KMS-11 (cell line): ENCODE results near the gene ARMC2.

Source experiments
- H2AFZ ChIP-seq: fragments of 200-600 bp; sonication (generic); 2 replicates; pipeline ENCODE4 v1.6.1; 2016; ENCODE audit warnings: antibody characterized with exemption, mixed run types, low read depth
- H3K27ac ChIP-seq: fragments of 200-600 bp; sonication (generic); 2 replicates; pipeline ENCODE4 v1.6.1; 2016; ENCODE audit warnings: mild to moderate bottlenecking, mixed run types
- H3K27me3 ChIP-seq: fragments of 200-600 bp; sonication (generic); 2 replicates; pipeline ENCODE4 v1.6.1; 2017; ENCODE audit warnings: mild to moderate bottlenecking, low read depth, mixed run types, moderate library complexity; ENCODE audit not compliant: insufficient read depth
- H3K36me3 ChIP-seq: fragments of 200-600 bp; sonication (generic); 2 replicates; pipeline ENCODE4 v1.6.1; 2017; ENCODE audit warnings: mild to moderate bottlenecking, mixed run types; ENCODE audit not compliant: insufficient read depth
- H3K4me1 ChIP-seq: fragments of 200-600 bp; sonication (generic); 2 replicates; pipeline ENCODE4 v1.6.1; 2016; ENCODE audit warnings: mild to moderate bottlenecking, low read depth, mixed run types; ENCODE audit not compliant: poor library complexity, severe bottlenecking
- H3K4me2 ChIP-seq: fragments of 200-600 bp; sonication (generic); 2 replicates; pipeline ENCODE4 v1.7.0; 2016; ENCODE audit warnings: mild to moderate bottlenecking, mixed run types
- H3K4me3 ChIP-seq: fragments of 200-600 bp; sonication (generic); IDR thresholded peaks from 2 replicates; pipeline ENCODE4 v1.6.1; 2017; ENCODE audit warnings: low read depth, low read length, mixed read lengths; ENCODE audit not compliant: insufficient read depth
- H3K79me2 ChIP-seq: fragments of 200-600 bp; sonication (generic); 2 replicates; pipeline ENCODE4 v1.6.1; 2016; ENCODE audit warnings: low read depth, mixed run types; ENCODE audit not compliant: insufficient read depth
- H3K9ac ChIP-seq: fragments of 200-600 bp; sonication (generic); 2 replicates; pipeline ENCODE4 v1.6.1; 2016; ENCODE audit warnings: mild to moderate bottlenecking, mixed run types
- H4K20me1 ChIP-seq: fragments of 200-600 bp; sonication (generic); 2 replicates; pipeline ENCODE4 v1.6.1; 2016; ENCODE audit warnings: mild to moderate bottlenecking, mixed run types; ENCODE audit not compliant: insufficient read depth
- CTCF ChIP-seq: fragments of 200-600 bp; sonication (generic); conservative IDR thresholded peaks from 2 replicates; pipeline ENCODE4 v1.6.1; 2017; ENCODE audit warnings: low read depth, mild to moderate bottlenecking, antibody characterized with exemption, low read length, moderate library complexity, mixed read lengths

The ARMC2 gene

GRCh38 chr6:108941281-108941680 is 93.1 kb downstream of the ARMC2 start:
- Histone ChIP-seq H2AFZ (no peak overlapping the region), H3K27me3 (no peaks in the 10 kb centered on the region), H3K4me1 (peaks cover 4% of the 10 kb centered on the region), H4K20me1 (no peaks in the 10 kb centered on the region), H3K9ac (no peak overlapping the region), H3K4me3 (no peak overlapping the region), H3K4me2 (no peak overlapping the region), H3K36me3 (no peaks in the 10 kb centered on the region), H3K79me2 (no peaks in the 10 kb centered on the region), H3K27ac (no peak overlapping the region)
- TF ChIP-seq CTCF, result no peak

- Histone ChIP-seq H3K4me2 (no peak overlapping the region), H3K9ac (no peak overlapping the region), H4K20me1 (no peaks in the 10 kb centered on the region), H2AFZ (no peak overlapping the region), H3K4me1 (peaks cover 7% of the 10 kb centered on the region), H3K27me3 (no peaks in the 10 kb centered on the region), H3K27ac (no peak overlapping the region), H3K36me3 (no peaks in the 10 kb centered on the region), H3K79me2 (no peaks in the 10 kb centered on the region), H3K4me3 (no peak overlapping the region)
- TF ChIP-seq CTCF, result no peak
These were observed 93.6 kb downstream of the ARMC2 start for GRCh38 chr6:108941859-108942258.

- no peak overlapping the region for H3K9ac ChIP-seq
- no peaks in the 10 kb centered on the region for H3K27me3 ChIP-seq
- no peak overlapping the region for H3K4me3 ChIP-seq
- H2AFZ ChIP-seq, result no peak overlapping the region
- H4K20me1 ChIP-seq, result no peaks in the 10 kb centered on the region
- no peak overlapping the region for H3K27ac ChIP-seq
- H3K4me2 ChIP-seq, result no peak overlapping the region
- no peak for TF ChIP-seq CTCF
- no peaks in the 10 kb centered on the region for H3K36me3 ChIP-seq
- H3K4me1 ChIP-seq, result peaks cover 7% of the 10 kb centered on the region
- no peaks in the 10 kb centered on the region for H3K79me2 ChIP-seq
These were observed 94.6 kb downstream of the ARMC2 start for GRCh38 chr6:108942556-108943492.

GRCh38 chr6:108944071-108944470 is 95.8 kb downstream of the ARMC2 start:
- Histone ChIP-seq H3K9ac (no peak overlapping the region), H3K27me3 (no peaks in the 10 kb centered on the region), H3K4me3 (no peak overlapping the region), H2AFZ (no peak overlapping the region), H3K36me3 (no peaks in the 10 kb centered on the region), H3K4me1 (peaks cover 7% of the 10 kb centered on the region), H4K20me1 (no peaks in the 10 kb centered on the region), H3K27ac (no peak overlapping the region), H3K4me2 (no peak overlapping the region), H3K79me2 (no peaks in the 10 kb centered on the region)
- no peak for TF ChIP-seq CTCF
